MCF 10A (cell line): ENCODE results near the gene DIAPH1. TPM values are rescaled to one million over a fixed set of nuclear protein-coding genes. Genes with fewer than 3 reads are reported as not detected.
A peak's percentile ranks its signal among the peaks of the same experiment; 100 is the strongest.

Experiments used
- BruUV-seq: library from RNA; stranded (reverse); fragments of 400-500 nt; replicated peaks from 2 replicates; lab custom pipeline; 2021; lab: Mats Ljungman, UMichigan
- CTCF ChIA-PET: fragments of 300-600 bp; sonication (Branson Sonifier 250); formaldehyde crosslinking; extraction: SDS; loops from one replicate; lab custom pipeline; 2021; ENCODE audit warnings: antibody characterized with exemption, inconsistent platforms; lab: Yijun Ruan, JAX
- POLR2A ChIA-PET: fragments of 300-600, 350-650 bp; sonication (Branson Sonifier 250); formaldehyde crosslinking; extraction: SDS; loops from one replicate; lab custom pipeline; 2020; ENCODE audit warnings: antibody characterized with exemption, inconsistent platforms; lab: Yijun Ruan, JAX
- DNase-seq: peaks from one replicate; pipeline ENCODE4 v3.0.0-alpha.2; 2018; ENCODE audit not compliant: unreplicated experiment
- H3K27ac Mint-ChIP-seq: one replicate; pipeline ENCODE4 v1.8.0; 2022; ENCODE audit warnings: mild to moderate bottlenecking, low read depth, mixed read lengths; ENCODE audit not compliant: unreplicated experiment
- H3K27me3 Mint-ChIP-seq: one replicate; pipeline ENCODE4 v1.8.0; 2022; ENCODE audit warnings: mixed read lengths; ENCODE audit not compliant: insufficient read depth, unreplicated experiment
- H3K36me3 Mint-ChIP-seq: one replicate; pipeline ENCODE4 v1.8.0; 2022; ENCODE audit warnings: mild to moderate bottlenecking, moderate library complexity, mixed read lengths; ENCODE audit not compliant: insufficient read depth, unreplicated experiment
- H3K4me1 Mint-ChIP-seq: one replicate; pipeline ENCODE4 v1.8.0; 2022; ENCODE audit warnings: mixed read lengths; ENCODE audit not compliant: insufficient read depth, unreplicated experiment
- H3K4me3 Mint-ChIP-seq: one replicate; pipeline ENCODE4 v1.8.0; 2022; ENCODE audit warnings: mild to moderate bottlenecking, moderate library complexity, mixed read lengths; ENCODE audit not compliant: unreplicated experiment
- H3K9me3 Mint-ChIP-seq: one replicate; pipeline ENCODE4 v1.8.0; 2022; ENCODE audit warnings: mixed read lengths; ENCODE audit not compliant: unreplicated experiment
- intact Hi-C: fragments of 100-400 bp; cut with micrococcal nuclease; formaldehyde crosslinking; loops from 2 replicates; pipeline ENCODE4 v1.14.1; 2022
- total RNA-seq: library from RNA; stranded (reverse); gene quantifications from 2 replicates; pipeline ENCODE4 v1.2.3, GENCODE V29; 2022
- TF ChIP-seq, protein P1 (sequence below): fragments of 200-600 bp; IDR thresholded peaks from one replicate; pipeline ENCODE4 v1.8.0; 2022; ENCODE audit warnings: antibody characterized with exemption, mild to moderate bottlenecking; ENCODE audit not compliant: unreplicated experiment

DIAPH1 gene
- total RNA-seq, 1 experiment from 2014 or later: 228 TPM

DNA sequence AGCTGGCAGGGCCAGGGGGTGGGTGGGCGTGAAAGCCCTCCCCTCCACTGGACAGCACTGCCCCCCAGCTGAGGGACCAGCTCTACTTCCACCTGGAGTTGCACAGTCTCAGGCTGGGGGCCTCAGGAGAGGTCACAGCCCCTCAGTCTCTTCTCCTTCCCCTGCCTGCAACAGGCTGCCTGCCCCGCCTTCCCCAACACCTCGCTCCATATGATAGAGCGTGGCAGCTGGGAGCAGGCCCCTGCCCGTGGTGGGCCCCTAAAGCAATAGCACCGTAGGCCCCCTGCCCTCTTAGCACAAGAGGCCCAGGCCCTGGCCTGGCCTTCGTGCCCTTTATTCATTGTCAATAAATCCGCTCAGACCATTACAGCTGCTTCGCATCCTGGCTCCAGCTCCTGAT lies 21.9 kb upstream of the DIAPH1 start:
- Mint-ChIP-seq H3K4me1 (peaks cover 32% of the 10 kb centered on the region), H3K36me3 (peaks cover under 1% of the 10 kb centered on the region), H3K9me3 (no peaks in the 10 kb centered on the region), H3K27ac (no peak overlapping the region), H3K27me3 (no peaks in the 10 kb centered on the region), H3K4me3 (no peak overlapping the region)
- TF ChIP-seq, protein P1, sequence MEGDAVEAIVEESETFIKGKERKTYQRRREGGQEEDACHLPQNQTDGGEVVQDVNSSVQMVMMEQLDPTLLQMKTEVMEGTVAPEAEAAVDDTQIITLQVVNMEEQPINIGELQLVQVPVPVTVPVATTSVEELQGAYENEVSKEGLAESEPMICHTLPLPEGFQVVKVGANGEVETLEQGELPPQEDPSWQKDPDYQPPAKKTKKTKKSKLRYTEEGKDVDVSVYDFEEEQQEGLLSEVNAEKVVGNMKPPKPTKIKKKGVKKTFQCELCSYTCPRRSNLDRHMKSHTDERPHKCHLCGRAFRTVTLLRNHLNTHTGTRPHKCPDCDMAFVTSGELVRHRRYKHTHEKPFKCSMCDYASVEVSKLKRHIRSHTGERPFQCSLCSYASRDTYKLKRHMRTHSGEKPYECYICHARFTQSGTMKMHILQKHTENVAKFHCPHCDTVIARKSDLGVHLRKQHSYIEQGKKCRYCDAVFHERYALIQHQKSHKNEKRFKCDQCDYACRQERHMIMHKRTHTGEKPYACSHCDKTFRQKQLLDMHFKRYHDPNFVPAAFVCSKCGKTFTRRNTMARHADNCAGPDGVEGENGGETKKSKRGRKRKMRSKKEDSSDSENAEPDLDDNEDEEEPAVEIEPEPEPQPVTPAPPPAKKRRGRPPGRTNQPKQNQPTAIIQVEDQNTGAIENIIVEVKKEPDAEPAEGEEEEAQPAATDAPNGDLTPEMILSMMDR: no peak
- no peak for DNase-seq
- BruUV-seq: no TSS peak
- CTCF ChIA-PET: interaction anchor here (0.6 to 3.7 kb wide), 4 partner anchors 21 to 249 kb away, joined by 3 to 16 read pairs (median 4); partner anchors contain the start of gene DIAPH1
- intact Hi-C loops: no loop called here
- POLR2A ChIA-PET: interaction anchor here (0.6 kb wide), 1 partner anchor 24 kb away, joined by 3 read pairs; no protein-coding TSS in a partner anchor

GRCh38 chr5:141640051-141640415 lies 21.2 kb upstream of the DIAPH1 start:
- ChIA-PET CTCF (interaction anchor here (0.8 to 3.7 kb wide), 4 partner anchors 21 to 55 kb away, joined by 3 to 16 read pairs (median 4); partner anchors contain the start of gene DIAPH1), POLR2A (interaction anchor here (13.3 kb wide), 1 partner anchor 19 kb away, joined by 349 read pairs; the partner anchor contains the start of gene DIAPH1)
- Mint-ChIP-seq H3K36me3 (peaks cover 4% of the 10 kb centered on the region), H3K9me3 (no peaks in the 10 kb centered on the region), H3K27me3 (no peaks in the 10 kb centered on the region), H3K27ac (no peak overlapping the region), H3K4me1 (peaks cover 39% of the 10 kb centered on the region), H3K4me3 (no peak overlapping the region)
- TF ChIP-seq, protein P1: no peak
- no TSS peak for BruUV-seq
- no peak for DNase-seq
- intact Hi-C loops: no loop called here

DNA sequence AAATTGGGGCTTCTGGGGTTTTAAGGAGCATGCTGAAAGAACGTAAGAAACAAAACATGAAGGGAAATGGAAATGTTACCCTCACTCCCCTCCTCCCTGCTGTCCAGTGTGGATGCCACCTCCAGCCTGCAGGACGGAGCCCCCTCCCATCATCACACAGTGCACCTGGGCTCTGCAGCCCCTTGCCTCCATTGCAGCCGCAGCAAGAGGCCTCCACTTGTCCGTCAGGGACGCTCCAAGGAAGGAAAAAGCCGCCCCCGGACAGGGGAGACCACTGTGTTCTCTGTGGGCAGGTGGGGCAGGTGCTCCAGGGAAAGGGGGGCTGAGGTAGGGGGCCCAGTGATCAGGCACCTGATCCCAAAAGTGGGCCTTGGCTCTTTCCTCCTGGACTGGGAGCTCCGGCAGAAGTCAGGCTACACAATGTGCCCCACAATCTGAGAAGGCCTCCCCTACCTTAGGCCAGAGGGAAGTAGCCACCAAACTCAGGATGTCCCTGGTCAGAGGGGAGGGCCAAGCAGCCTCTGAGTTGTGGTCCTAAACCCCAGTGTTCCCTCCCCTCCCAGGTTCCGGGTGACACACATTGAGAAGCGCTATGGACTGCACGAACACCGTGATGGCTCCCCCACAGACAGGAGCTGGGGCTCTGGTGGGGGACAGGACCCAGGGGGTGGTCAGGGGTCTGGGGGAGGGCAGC lies 20.7 kb upstream of the DIAPH1 start:
- peaks cover 9% of the 10 kb centered on the region for H3K36me3 Mint-ChIP-seq
- CTCF ChIA-PET: interaction anchor here (0.5 to 3.7 kb wide), 4 partner anchors 20 to 99 kb away, joined by 3 to 16 read pairs (median 4); partner anchors contain the start of gene DIAPH1

GRCh38 chr5:141638771-141639170 lies 20.0 kb upstream of the DIAPH1 start:
- Mint-ChIP-seq H3K27ac (no peak overlapping the region), H3K36me3 (peaks cover 17% of the 10 kb centered on the region), H3K27me3 (no peaks in the 10 kb centered on the region), H3K9me3 (no peaks in the 10 kb centered on the region), H3K4me3 (peak overlapping the region; percentile 92), H3K4me1 (peaks cover 50% of the 10 kb centered on the region)
- TF ChIP-seq, protein P1: no peak
- BruUV-seq: TSS peak; percentile 13
- ChIA-PET CTCF (interaction anchor here (0.6 to 2.9 kb wide), 4 partner anchors 8 to 354 kb away, joined by 3 to 18 read pairs (median 4); partner anchors contain the start of gene RNF14), POLR2A (interaction anchor here (1.3 to 13.3 kb wide), 5 partner anchors 9 to 46 kb away, joined by 3 to 349 read pairs (median 55); partner anchors contain the start of genes DIAPH1 and FCHSD1)
- no peak for DNase-seq
- intact Hi-C loops: no loop called here

More for the DNA sequence above, 20.7 kb upstream of the DIAPH1 start:
- Mint-ChIP-seq H3K9me3 (no peaks in the 10 kb centered on the region), H3K4me3 (no peak overlapping the region), H3K27ac (no peak overlapping the region), H3K27me3 (no peaks in the 10 kb centered on the region), H3K4me1 (peaks cover 43% of the 10 kb centered on the region)
- BruUV-seq: no TSS peak
- no peak for DNase-seq
- TF ChIP-seq, protein P1: no peak
- POLR2A ChIA-PET: interaction anchor here (13.3 kb wide), 1 partner anchor 19 kb away, joined by 349 read pairs; the partner anchor contains the start of gene DIAPH1
- intact Hi-C loops: no loop called here
